ENCODE results near the gene SMC1B. TPM values are rescaled to one million over a fixed set of nuclear protein-coding genes. Genes with fewer than 3 reads are reported as not detected.

Gene SMC1B
- total RNA-seq, 3 donors from 2014 or later (not counting 1 experiment from before 2014, with no cell fraction given), result 0.07 to 0.09 TPM; not detected in 1

DNA sequence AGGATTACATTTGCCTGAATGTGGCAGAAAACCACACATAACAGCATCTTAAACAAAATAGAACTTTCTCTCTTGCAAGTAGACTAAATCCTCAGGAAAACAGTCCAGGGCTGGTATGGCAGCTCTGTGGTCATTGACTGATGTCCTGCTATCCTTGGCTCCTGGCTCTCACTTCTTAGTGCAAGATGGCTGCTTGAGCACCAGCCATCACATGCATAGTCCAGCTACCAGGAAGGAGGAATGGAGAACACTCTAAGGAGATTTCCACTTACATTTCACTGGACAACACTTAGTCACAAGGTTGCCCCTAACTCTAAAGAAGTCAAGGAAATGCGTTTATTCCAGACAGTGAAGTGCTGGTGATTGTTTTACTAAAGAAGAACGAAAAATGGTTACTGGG is 13.7 kb upstream of the SMC1B start:
- Mint-ChIP-seq H3K36me3 (no peaks in the 10 kb centered on the region), H3K4me1 (no peaks in the 10 kb centered on the region), H3K27ac (no peak overlapping the region), H3K4me3 (no peak overlapping the region), H3K27me3 (ENCODE audit: low read depth in 2 of 2) (no peaks in the 10 kb centered on the region), H3K9me3 (no peaks in the 10 kb centered on the region)
- H3K27ac ChIP-seq (ENCODE audit: low read length), result no peak overlapping the region
- no peaks in the 10 kb centered on the region for H3K27me3 ChIP-seq (ENCODE audit: control insufficient read depth, insufficient read depth, low read length)
- H3K9me3 ChIP-seq (ENCODE audit: control insufficient read depth, insufficient read depth, low read length), result no peaks in the 10 kb centered on the region
- DNase-seq (no peak), ATAC-seq (no peak)
- TF ChIP-seq, protein P1, sequence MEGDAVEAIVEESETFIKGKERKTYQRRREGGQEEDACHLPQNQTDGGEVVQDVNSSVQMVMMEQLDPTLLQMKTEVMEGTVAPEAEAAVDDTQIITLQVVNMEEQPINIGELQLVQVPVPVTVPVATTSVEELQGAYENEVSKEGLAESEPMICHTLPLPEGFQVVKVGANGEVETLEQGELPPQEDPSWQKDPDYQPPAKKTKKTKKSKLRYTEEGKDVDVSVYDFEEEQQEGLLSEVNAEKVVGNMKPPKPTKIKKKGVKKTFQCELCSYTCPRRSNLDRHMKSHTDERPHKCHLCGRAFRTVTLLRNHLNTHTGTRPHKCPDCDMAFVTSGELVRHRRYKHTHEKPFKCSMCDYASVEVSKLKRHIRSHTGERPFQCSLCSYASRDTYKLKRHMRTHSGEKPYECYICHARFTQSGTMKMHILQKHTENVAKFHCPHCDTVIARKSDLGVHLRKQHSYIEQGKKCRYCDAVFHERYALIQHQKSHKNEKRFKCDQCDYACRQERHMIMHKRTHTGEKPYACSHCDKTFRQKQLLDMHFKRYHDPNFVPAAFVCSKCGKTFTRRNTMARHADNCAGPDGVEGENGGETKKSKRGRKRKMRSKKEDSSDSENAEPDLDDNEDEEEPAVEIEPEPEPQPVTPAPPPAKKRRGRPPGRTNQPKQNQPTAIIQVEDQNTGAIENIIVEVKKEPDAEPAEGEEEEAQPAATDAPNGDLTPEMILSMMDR (IDR thresholded peaks at IDR 0.05), result no peak
- H3K4me3 ChIP-seq (ENCODE audit: low read length), result no peak overlapping the region
- 88% methylated on average over 2 of the region's 2 CpGs for WGBS (ENCODE audit: insufficient coverage)
- H3K4me1 ChIP-seq (ENCODE audit: control insufficient read depth, insufficient read depth, low read length), result peaks cover 17% of the 10 kb centered on the region
- no peaks in the 10 kb centered on the region for H3K36me3 ChIP-seq (ENCODE audit: control insufficient read depth, insufficient read depth, low read length)
- intact Hi-C loops (cut with micrococcal nuclease), result no loop called here

DNA sequence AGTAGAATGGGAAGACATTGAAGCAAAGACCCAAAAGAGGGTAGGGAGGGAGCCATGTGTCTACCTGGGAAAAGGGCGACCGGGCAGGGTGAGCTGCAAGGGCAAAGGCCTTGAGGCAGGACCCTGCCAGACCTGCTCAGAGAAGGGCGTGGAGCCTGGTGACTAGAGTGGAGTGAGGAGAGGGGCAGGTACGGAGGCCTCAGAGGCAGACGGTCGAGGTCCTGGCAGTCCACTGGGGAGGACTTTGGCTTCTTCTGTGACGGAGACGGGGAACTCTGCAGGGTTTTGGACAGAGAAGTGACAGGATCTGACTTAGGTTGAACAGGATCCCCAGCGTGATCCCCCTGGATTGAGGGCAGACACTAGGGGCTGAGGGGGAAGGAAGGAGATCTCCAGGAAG is 13.0 kb upstream of the SMC1B start:
- ATAC-seq (no peak), DNase-seq (no peak)
- H3K27ac Mint-ChIP-seq, result no peak overlapping the region
- Histone ChIP-seq H3K4me1 (ENCODE audit: control insufficient read depth, insufficient read depth, low read length) (peaks cover 20% of the 10 kb centered on the region), H3K9me3 (ENCODE audit: control insufficient read depth, insufficient read depth, low read length) (no peaks in the 10 kb centered on the region), H3K36me3 (ENCODE audit: control insufficient read depth, insufficient read depth, low read length) (no peaks in the 10 kb centered on the region), H3K4me3 (ENCODE audit: low read length) (no peak overlapping the region), H3K27ac (ENCODE audit: low read length) (no peak overlapping the region), H3K27me3 (ENCODE audit: control insufficient read depth, insufficient read depth, low read length) (no peaks in the 10 kb centered on the region)
- no peak overlapping the region for H3K4me3 Mint-ChIP-seq
- H3K4me1 Mint-ChIP-seq, result no peaks in the 10 kb centered on the region
- TF ChIP-seq, protein P1 (IDR thresholded peaks at IDR 0.05), result no peak
- intact Hi-C loops (cut with micrococcal nuclease), result no loop called here
- no peaks in the 10 kb centered on the region for H3K9me3 Mint-ChIP-seq
- H3K27me3 Mint-ChIP-seq (ENCODE audit: low read depth in 2 of 2), result no peaks in the 10 kb centered on the region
- 99% methylated on average over 9 of the region's 9 CpGs for WGBS (ENCODE audit: insufficient coverage)
- no peaks in the 10 kb centered on the region for H3K36me3 Mint-ChIP-seq

DNA sequence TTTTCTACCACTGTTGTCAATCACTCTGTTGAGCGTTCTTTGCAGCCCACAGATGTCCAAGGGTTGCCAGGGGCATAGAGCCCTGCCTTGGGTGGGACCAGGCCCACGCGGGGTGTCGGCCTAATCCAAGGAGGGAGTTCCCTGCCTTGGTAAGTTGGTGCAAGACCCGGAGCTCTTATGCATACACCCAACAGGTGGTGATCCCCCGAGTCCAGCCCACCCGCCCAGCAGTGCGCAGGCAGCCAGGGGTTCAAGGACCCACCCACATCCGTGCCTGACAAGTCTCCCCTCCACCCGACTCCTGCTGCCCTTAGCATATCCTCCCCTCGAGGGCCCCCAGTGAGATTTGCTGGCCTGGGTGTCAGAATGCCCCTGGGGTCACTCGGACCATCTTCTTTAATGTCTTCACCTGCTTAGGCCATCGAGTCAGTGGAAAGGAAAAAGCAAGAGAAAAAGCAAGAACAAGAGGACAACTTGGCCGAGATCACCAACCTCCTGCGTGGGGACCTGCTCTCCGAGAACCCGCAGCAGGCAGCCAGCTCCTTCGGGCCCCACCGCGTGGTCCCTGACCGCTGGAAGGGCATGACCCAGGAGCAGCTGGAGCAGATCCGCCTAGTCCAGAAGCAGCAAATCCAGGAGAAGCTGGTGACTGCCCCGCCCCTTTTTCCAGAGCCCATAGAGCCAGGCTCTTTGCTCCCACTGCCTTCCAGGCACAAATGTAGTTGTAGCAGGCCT is 12.3 kb upstream of the SMC1B start:
- WGBS (ENCODE audit: insufficient coverage), result 95% methylated on average over 23 of the region's 23 CpGs
- Mint-ChIP-seq H3K4me3 (no peak overlapping the region), H3K27me3 (ENCODE audit: low read depth in 2 of 2) (no peaks in the 10 kb centered on the region), H3K36me3 (no peaks in the 10 kb centered on the region), H3K27ac (no peak overlapping the region), H3K9me3 (no peaks in the 10 kb centered on the region), H3K4me1 (no peaks in the 10 kb centered on the region)
- Histone ChIP-seq H3K4me3 (ENCODE audit: low read length) (no peak overlapping the region), H3K27me3 (ENCODE audit: control insufficient read depth, insufficient read depth, low read length) (no peaks in the 10 kb centered on the region), H3K4me1 (ENCODE audit: control insufficient read depth, insufficient read depth, low read length) (peaks cover 20% of the 10 kb centered on the region), H3K36me3 (ENCODE audit: control insufficient read depth, insufficient read depth, low read length) (no peaks in the 10 kb centered on the region), H3K9me3 (ENCODE audit: control insufficient read depth, insufficient read depth, low read length) (no peaks in the 10 kb centered on the region), H3K27ac (ENCODE audit: low read length) (no peak overlapping the region)
- TF ChIP-seq, protein P1 (IDR thresholded peaks at IDR 0.05), result no peak
- intact Hi-C loops (cut with micrococcal nuclease), result no loop called here
- ATAC-seq, result no peak
- DNase-seq, result no peak

- Mint-ChIP-seq H3K27me3 (ENCODE audit: low read depth in 2 of 2) (no peaks in the 10 kb centered on the region), H3K36me3 (no peaks in the 10 kb centered on the region), H3K4me3 (no peak overlapping the region), H3K4me1 (no peaks in the 10 kb centered on the region), H3K27ac (no peak overlapping the region), H3K9me3 (no peaks in the 10 kb centered on the region)
- H3K9me3 ChIP-seq (ENCODE audit: control insufficient read depth, insufficient read depth, low read length), result no peaks in the 10 kb centered on the region
- DNase-seq (no peak), ATAC-seq (no peak)
- intact Hi-C loops (cut with micrococcal nuclease), result no loop called here
- 89% methylated on average over 3 of the region's 5 CpGs for WGBS (ENCODE audit: insufficient coverage)
- no peak overlapping the region for H3K4me3 ChIP-seq (ENCODE audit: low read length)
- no peak overlapping the region for H3K27ac ChIP-seq (ENCODE audit: low read length)
- no peaks in the 10 kb centered on the region for H3K27me3 ChIP-seq (ENCODE audit: control insufficient read depth, insufficient read depth, low read length)
- H3K4me1 ChIP-seq (ENCODE audit: control insufficient read depth, insufficient read depth, low read length), result peaks cover 20% of the 10 kb centered on the region
- H3K36me3 ChIP-seq (ENCODE audit: control insufficient read depth, insufficient read depth, low read length), result no peaks in the 10 kb centered on the region
- TF ChIP-seq, protein P1 (IDR thresholded peaks at IDR 0.05), result no peak
Measured at GRCh38 chr22:45425101-45425500, 11.7 kb upstream of the SMC1B start.
